ENCODE measurements around the gene PPME1.

PPME1 gene

DNA sequence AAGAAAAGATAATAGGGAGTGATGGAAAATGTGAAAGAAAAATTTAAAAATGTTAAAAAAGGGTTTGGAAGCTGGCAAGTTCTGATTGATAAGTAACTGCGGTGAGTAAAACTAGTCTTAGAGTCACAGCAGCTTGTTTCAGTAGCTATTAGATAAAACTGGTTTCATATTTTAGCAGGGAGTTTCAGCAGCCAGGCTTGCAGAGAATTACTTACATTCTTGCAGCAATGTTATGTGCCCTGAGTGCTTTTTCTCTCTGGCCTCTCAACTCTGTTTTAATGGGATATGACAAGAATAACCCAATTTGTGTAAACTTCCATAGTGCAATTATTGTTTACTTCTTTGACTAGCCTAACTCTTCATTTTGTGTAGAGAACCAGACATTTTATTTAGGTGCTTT, 33.6 kb downstream of the PPME1 start:
- TF ChIP-seq TAF1 (IDR thresholded peaks at IDR 0.05; ENCODE audit: borderline replicate concordance, insufficient read depth, low read length) (no peak), FOXP2 (optimal IDR thresholded peaks at IDR 0.05; ENCODE audit: borderline replicate concordance, extremely low read depth, extremely low read length, insufficient read depth) (no peak), SIN3A (IDR thresholded peaks at IDR 0.05; ENCODE audit: borderline replicate concordance, insufficient read depth, low read length) (no peak), POLR2AphosphoS5 (IDR thresholded peaks at IDR 0.05; ENCODE audit: low read depth, low read length) (no peak)
- TF ChIP-seq, protein P1, sequence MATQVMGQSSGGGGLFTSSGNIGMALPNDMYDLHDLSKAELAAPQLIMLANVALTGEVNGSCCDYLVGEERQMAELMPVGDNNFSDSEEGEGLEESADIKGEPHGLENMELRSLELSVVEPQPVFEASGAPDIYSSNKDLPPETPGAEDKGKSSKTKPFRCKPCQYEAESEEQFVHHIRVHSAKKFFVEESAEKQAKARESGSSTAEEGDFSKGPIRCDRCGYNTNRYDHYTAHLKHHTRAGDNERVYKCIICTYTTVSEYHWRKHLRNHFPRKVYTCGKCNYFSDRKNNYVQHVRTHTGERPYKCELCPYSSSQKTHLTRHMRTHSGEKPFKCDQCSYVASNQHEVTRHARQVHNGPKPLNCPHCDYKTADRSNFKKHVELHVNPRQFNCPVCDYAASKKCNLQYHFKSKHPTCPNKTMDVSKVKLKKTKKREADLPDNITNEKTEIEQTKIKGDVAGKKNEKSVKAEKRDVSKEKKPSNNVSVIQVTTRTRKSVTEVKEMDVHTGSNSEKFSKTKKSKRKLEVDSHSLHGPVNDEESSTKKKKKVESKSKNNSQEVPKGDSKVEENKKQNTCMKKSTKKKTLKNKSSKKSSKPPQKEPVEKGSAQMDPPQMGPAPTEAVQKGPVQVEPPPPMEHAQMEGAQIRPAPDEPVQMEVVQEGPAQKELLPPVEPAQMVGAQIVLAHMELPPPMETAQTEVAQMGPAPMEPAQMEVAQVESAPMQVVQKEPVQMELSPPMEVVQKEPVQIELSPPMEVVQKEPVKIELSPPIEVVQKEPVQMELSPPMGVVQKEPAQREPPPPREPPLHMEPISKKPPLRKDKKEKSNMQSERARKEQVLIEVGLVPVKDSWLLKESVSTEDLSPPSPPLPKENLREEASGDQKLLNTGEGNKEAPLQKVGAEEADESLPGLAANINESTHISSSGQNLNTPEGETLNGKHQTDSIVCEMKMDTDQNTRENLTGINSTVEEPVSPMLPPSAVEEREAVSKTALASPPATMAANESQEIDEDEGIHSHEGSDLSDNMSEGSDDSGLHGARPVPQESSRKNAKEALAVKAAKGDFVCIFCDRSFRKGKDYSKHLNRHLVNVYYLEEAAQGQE (IDR thresholded peaks at IDR 0.05; ENCODE audit: insufficient read depth in 1 of 2, low read depth in 2 of 2, low read length in 2 of 2): no peak

DNA sequence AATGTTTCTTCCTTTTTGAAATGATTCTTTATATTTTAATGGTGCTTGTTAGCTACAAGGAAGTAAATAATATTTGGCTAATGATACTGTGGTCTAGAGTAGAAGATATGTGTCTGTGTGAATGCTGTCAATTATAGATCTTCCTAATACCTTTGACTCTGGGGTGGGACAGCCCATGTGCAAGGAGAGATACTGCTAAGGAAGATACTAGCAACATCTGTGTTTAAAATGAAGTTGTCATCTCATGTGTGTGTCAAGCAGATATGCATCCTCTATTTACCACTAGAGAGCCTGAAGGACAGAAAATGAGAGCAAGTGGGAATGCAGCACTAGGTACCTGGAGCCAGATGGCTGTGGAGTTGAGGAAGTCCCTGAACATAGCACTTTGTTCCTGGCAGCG, 34.1 kb downstream of the PPME1 start:
- no peak for TF ChIP-seq SIN3A (IDR thresholded peaks at IDR 0.05; ENCODE audit: borderline replicate concordance, insufficient read depth, low read length)
- no peak for TF ChIP-seq FOXP2 (optimal IDR thresholded peaks at IDR 0.05; ENCODE audit: borderline replicate concordance, extremely low read depth, extremely low read length, insufficient read depth)
- TF ChIP-seq TAF1 (IDR thresholded peaks at IDR 0.05; ENCODE audit: borderline replicate concordance, insufficient read depth, low read length): no peak
- TF ChIP-seq POLR2AphosphoS5 (IDR thresholded peaks at IDR 0.05; ENCODE audit: low read depth, low read length): no peak
- TF ChIP-seq, protein P1 (IDR thresholded peaks at IDR 0.05; ENCODE audit: insufficient read depth in 1 of 2, low read depth in 2 of 2, low read length in 2 of 2): no peak

DNA sequence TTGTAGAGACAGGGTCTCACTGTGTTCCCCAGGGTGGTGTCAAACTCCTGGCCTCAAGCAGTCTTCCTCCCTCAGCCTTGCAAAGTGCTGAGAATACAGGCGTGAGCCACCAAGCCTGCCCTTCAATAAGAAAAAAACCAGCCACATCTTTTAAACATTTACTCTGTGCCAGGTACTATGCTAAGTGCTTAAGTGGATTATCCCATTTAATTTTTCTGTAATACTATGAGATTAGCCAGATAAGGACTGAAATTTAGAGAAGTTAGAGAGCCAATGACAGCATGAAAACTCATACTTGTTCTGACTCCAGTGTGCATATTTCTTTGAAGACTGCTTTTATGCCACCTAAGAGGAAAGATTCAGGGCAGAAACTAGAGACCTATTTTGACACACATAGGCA, 35.7 kb downstream of the PPME1 start:
- TF ChIP-seq FOXP2 (optimal IDR thresholded peaks at IDR 0.05; ENCODE audit: borderline replicate concordance, extremely low read depth, extremely low read length, insufficient read depth): no peak

DNA sequence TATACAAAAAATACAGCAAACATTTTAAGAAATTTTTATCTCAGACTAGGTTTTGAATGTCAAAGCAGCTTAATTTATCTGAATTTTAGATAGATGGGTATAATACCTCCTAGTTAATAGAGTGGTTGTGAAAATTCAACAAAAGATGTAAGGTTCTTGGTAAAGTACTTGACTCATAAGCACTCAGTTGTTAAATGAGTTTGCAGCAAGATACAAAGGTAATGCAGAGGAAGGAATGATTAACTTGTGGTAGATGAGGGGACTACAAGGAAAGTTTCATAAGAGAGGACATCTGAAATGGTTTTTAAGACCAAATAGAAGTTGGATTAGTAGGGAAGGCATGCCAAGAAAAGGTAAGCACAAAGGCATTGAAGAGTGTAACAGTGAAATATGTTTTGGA, 37.4 kb downstream of the PPME1 start:
- no peak for TF ChIP-seq TAF1 (IDR thresholded peaks at IDR 0.05; ENCODE audit: borderline replicate concordance, insufficient read depth, low read length)

DNA sequence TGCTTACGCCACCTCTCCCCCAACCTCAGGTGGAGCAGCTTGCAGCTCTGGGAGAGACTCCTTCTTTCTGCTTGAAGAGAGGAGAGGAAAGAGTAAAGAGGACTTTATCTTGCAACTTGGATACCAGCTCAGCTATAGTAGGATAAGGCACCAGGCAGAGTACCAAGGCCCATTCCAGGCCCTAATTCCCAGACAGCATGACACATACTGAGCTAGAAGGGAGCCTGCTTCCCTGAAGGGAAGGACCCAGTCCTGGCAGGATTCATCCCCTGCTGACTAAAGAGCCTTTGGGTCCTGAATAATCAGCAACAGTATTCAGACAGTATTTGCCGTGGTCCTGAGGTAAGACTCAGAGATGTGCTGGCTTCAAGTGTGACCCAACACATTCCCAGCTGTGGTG, 41.4 kb downstream of the PPME1 start:
- TF ChIP-seq FOXP2 (optimal IDR thresholded peaks at IDR 0.05; ENCODE audit: borderline replicate concordance, extremely low read depth, extremely low read length, insufficient read depth) (no peak), POLR2AphosphoS5 (IDR thresholded peaks at IDR 0.05; ENCODE audit: low read depth, low read length) (no peak), TAF1 (IDR thresholded peaks at IDR 0.05; ENCODE audit: borderline replicate concordance, insufficient read depth, low read length) (no peak), SIN3A (IDR thresholded peaks at IDR 0.05; ENCODE audit: borderline replicate concordance, insufficient read depth, low read length) (no peak)
- TF ChIP-seq, protein P1 (IDR thresholded peaks at IDR 0.05; ENCODE audit: insufficient read depth in 1 of 2, low read depth in 2 of 2, low read length in 2 of 2): no peak

DNA sequence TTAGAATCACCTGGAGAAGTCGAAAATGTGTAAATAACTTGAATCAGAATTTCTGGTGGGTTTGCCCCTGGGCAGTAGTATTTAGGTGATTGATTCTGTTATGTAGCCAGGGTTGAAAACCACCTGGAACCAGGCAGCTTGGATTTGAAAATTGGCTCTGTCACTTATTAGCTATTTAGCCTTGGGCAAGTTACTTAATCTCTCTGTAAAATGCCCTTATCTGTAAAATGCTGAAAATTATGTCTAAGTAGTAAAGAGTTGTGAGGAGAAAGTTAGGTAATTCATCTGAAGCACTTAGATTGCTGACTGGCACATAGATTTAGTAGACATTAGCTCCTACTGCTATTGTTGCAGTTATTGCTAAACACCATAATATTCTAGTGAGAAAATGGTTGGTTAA, 49.3 kb downstream of the PPME1 start:
- no peak for TF ChIP-seq SIN3A (IDR thresholded peaks at IDR 0.05; ENCODE audit: borderline replicate concordance, insufficient read depth, low read length)
- no peak for TF ChIP-seq TAF1 (IDR thresholded peaks at IDR 0.05; ENCODE audit: borderline replicate concordance, insufficient read depth, low read length)
- no peak for TF ChIP-seq FOXP2 (optimal IDR thresholded peaks at IDR 0.05; ENCODE audit: borderline replicate concordance, extremely low read depth, extremely low read length, insufficient read depth)
- TF ChIP-seq, protein P1 (IDR thresholded peaks at IDR 0.05; ENCODE audit: insufficient read depth in 1 of 2, low read depth in 2 of 2, low read length in 2 of 2): no peak
- no peak for TF ChIP-seq POLR2AphosphoS5 (IDR thresholded peaks at IDR 0.05; ENCODE audit: low read depth, low read length)
